ENCODE data around the gene DUSP1.

GRCh38 chr5:172772112-172772906 lies 1.3 kb upstream of the DUSP1 start:
- TF ChIP-seq POLR2AphosphoS5 (IDR thresholded peaks at IDR 0.05; ENCODE audit: low read depth, low read length) (no peak), FOXP2 (optimal IDR thresholded peaks at IDR 0.05; ENCODE audit: borderline replicate concordance, extremely low read depth, extremely low read length, insufficient read depth) (no peak)
- TF ChIP-seq, protein P1, sequence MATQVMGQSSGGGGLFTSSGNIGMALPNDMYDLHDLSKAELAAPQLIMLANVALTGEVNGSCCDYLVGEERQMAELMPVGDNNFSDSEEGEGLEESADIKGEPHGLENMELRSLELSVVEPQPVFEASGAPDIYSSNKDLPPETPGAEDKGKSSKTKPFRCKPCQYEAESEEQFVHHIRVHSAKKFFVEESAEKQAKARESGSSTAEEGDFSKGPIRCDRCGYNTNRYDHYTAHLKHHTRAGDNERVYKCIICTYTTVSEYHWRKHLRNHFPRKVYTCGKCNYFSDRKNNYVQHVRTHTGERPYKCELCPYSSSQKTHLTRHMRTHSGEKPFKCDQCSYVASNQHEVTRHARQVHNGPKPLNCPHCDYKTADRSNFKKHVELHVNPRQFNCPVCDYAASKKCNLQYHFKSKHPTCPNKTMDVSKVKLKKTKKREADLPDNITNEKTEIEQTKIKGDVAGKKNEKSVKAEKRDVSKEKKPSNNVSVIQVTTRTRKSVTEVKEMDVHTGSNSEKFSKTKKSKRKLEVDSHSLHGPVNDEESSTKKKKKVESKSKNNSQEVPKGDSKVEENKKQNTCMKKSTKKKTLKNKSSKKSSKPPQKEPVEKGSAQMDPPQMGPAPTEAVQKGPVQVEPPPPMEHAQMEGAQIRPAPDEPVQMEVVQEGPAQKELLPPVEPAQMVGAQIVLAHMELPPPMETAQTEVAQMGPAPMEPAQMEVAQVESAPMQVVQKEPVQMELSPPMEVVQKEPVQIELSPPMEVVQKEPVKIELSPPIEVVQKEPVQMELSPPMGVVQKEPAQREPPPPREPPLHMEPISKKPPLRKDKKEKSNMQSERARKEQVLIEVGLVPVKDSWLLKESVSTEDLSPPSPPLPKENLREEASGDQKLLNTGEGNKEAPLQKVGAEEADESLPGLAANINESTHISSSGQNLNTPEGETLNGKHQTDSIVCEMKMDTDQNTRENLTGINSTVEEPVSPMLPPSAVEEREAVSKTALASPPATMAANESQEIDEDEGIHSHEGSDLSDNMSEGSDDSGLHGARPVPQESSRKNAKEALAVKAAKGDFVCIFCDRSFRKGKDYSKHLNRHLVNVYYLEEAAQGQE (IDR thresholded peaks at IDR 0.05; ENCODE audit: insufficient read depth in 1 of 2, low read depth in 2 of 2, low read length in 2 of 2), result no peak

Measured in PFSK-1 (cell line).